ENCODE measurements around the gene TTLL6.

- no peak for TF ChIP-seq EZH2 (IDR thresholded peaks at IDR 0.05)
- no peak for TF ChIP-seq CTCF (IDR thresholded peaks at IDR 0.05)
- no peak for TF ChIP-seq EZH2phosphoT487 (IDR thresholded peaks at IDR 0.05)
Observed at GRCh38 chr17:48790607-48791127, 26.4 kb downstream of the TTLL6 start.
